OCI-M1 (cell line): ENCODE results near the gene MACROD2.

Experiments
- DNase-seq: peaks from one replicate; lab custom pipeline; 2025; lab: John Stamatoyannopoulos, UW

The MACROD2 gene

DNA sequence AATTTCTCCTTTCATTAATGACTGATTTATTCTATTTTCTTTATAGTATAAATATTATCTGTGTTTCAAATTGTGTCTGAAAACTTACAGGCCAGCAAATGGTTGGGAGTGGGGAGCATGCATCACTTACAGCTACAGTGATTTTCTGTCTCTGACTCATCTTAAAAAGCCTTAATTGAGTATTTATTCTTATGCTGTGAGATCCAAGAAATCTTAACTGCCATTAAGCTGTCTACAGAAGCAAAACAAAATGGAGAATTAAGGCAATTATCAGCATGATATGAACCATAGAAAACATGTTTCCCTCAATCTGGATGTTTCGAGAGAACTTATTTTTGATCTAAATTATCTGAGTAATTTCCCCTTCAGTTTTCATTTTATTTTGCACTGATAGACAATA is 1746.8 kb downstream of the MACROD2 start:
- no peak for DNase-seq

- DNase-seq, result no peak
These were observed 1747.3 kb downstream of the MACROD2 start for GRCh38 chr20:15742627-15743026.

GRCh38 chr20:15756002-15756753 is 1760.9 kb downstream of the MACROD2 start:
- no peak for DNase-seq

- no peak for DNase-seq
These were observed 1761.4 kb downstream of the MACROD2 start for GRCh38 chr20:15756754-15757115.

- DNase-seq, result peak; percentile 31
These were observed 1764.3 kb downstream of the MACROD2 start for GRCh38 chr20:15759594-15759993.

GRCh38 chr20:15760001-15760621 is 1764.8 kb downstream of the MACROD2 start:
- no peak for DNase-seq

- DNase-seq, result no peak
These were observed 1768.0 kb downstream of the MACROD2 start for GRCh38 chr20:15763366-15763765.

DNA sequence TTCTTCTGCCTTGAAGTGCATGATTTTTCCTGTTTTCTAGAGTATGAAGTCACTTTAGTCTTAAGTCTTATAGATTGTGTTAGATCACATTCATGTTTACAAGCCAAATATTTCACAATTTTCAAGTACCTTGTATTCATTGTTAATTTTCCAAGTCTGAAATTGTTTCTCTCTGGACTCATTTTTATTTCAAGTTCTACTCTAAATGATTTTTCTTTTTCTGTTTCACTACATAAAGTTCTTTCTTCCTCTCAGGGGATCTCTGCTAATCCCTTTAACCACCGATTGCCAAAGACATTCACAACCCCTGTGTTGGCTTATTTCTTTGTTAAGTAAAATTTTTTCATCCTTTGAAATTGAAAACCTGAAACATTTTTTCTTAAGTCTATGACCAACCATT is 1772.3 kb downstream of the MACROD2 start:
- no peak for DNase-seq

- no peak for DNase-seq
These were observed 1772.9 kb downstream of the MACROD2 start for GRCh38 chr20:15767999-15768741.

- DNase-seq, result no peak
These were observed 1777.5 kb downstream of the MACROD2 start for GRCh38 chr20:15772826-15773225.

DNA sequence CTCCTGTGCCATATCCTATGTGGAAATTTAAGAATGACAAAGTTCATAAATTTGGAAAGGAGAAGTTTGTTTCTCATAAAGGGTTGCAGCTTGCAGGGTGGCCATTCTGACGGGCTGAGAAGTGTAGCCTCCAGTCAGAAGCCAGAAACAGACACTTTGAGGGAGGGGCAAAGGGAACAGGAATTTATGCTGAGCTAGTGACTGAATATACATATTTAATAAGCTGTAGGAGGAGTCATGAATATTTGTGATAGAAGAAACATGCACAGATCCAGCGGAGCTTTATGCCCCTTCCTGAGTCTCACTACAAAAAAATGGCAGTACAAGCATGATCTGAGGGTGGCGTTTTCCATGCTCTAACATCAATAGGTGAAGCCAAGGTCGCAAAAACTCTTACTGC is 1779.6 kb downstream of the MACROD2 start:
- DNase-seq, result no peak

- no peak for DNase-seq
These were observed 1781.6 kb downstream of the MACROD2 start for GRCh38 chr20:15776770-15777466.

- DNase-seq, result no peak
These were observed 1788.7 kb downstream of the MACROD2 start for GRCh38 chr20:15784020-15784419.

DNA sequence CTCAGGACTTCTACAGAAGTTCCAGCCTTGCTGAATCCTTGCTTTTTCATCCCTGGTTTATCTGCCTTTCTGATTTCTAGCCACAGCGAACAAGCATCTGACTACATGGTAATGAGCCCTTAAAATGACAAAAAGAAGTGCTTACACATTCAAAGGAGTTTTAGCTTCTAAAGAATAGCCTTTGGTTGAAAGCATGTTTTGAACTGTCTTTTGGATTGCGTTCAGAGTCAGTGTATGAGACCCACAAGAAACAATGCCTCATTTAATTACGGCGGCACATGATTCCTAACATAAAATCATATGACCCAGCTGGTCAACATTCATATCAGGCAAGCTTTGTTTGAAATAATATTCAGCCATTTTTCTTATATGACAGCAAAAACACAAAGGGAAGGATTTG is 1793.8 kb downstream of the MACROD2 start:
- DNase-seq, result no peak

- DNase-seq, result no peak
These were observed 1797.5 kb downstream of the MACROD2 start for GRCh38 chr20:15792855-15793254.

- DNase-seq, result no peak
These were observed 1799.1 kb downstream of the MACROD2 start for GRCh38 chr20:15794409-15794808.

DNA sequence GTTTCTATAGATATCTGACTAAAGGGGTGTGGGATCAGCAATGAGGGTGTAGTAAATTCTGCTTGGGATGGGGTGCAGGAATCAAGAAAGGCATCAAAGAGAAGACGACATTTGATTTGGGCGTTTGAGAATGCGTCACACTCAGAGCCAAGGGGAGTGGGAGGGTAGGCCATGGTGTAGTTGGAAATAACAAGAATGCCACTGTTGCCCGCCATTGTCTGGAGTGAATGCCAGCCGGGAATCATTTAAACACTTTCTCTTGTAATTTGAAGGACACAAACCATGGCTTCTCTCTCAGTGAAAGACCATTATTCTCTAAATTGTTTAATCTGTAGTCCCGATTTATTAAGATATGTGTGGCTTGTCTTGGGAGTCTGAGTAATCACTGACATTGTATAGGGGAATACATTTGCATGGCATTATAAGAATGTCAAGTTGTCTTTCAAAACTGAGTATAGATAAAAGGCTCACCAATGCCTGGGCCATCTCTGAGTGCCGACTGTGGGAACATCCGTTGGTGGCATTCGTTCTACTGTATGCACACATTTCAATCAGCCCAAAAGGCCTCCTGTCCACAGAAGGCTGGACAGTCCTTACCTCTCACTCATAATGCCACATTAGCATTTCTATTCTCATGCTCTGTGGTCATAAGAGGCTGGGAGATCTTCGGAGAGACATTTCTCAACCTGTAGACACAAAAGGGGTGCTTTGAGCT is 1800.1 kb downstream of the MACROD2 start:
- no peak for DNase-seq

DNA sequence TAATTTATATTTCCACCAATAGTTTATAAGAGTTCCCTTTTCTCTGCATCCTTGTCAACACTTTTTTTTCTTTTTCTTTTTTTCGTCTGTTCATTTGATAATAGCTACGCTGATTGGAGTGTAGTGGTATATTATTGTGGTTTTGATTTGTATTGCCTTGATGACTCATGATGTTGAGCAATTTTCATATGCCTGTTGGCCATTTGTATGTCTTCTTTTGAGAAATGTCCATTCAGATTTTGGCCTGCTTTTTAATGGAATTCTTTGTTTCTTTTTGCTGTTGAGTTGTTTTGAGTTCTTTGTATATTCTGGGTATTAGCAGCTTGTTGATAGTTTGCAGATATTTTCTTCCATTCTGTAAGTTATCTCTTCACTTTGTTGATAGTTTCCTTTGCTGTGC is 1804.6 kb downstream of the MACROD2 start:
- DNase-seq, result peak; percentile 76

DNA sequence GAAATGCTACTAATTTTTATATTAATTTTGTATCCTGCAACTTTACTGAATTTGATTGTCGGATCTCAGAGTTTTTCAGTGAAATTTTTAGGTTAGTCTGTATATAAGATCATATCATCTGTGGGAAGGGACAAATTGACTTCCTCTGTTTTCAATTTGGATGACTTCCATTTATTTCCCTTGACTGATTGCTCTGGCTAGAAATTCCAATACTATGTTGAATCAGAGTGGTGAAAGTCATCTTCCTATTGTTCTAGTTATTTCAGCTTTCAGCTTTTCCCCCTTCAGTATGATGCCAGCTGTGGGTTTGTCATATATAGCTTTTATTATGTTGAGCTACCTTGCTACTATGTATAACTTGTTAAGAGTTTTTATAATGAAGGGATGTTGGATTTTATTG is 1806.7 kb downstream of the MACROD2 start:
- no peak for DNase-seq

DNA sequence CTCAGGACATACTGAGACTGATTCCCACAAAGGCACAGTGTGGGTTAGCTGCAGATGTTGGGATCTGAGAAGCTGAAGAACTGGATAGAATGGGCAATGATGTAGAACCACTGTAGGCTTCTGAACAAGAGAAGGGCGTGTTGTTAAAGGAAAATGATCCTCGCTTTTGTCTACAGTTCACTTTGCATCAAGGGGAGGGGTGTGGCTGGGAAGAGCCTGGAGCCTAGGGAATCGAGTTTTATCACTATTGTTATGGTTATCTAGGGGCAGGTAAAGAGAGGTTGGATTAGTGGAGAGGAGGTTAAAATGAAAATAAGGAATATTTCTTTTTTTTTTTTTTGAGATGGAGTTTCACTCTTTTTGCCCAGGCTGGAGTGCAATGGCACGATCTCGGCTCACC is 1809.8 kb downstream of the MACROD2 start:
- DNase-seq, result no peak

DNA sequence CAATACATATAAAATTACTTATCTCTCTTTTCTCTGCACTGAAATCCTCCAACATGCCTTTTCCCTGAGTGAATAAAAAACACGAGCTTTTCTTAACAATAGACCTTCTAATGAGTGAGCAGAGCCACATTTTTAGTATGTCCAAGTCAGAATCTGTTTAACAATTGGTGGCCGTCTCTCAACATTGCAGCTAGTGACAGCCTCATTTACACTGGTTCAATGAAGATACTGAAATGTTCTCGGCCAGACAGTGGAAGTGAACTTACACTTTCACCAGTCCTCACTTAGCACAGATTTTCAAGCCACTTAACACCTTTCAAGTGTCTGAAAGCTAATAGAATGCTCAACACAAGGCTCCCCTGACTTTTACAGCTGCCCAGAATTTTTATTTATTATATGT is 1810.8 kb downstream of the MACROD2 start:
- no peak for DNase-seq

- DNase-seq, result peak; percentile 2
These were observed 1812.0 kb downstream of the MACROD2 start for GRCh38 chr20:15807271-15807670.
